BLaER1 treated with 17β-estradiol and CSF1 and Interleukin-3, amounts not matched to agents 10 nM and 100 nM (cell line): ENCODE measurements around the gene DDN.

Experiments used
- H3K27ac ChIP-seq, 11 experiments: shearing (Covaris generic); formaldehyde crosslinking; 2 replicates each; pipeline ENCODE4 v1.8.1; 2022
- H3K27me3 ChIP-seq, 11 experiments: shearing (Covaris generic); formaldehyde crosslinking; 2 replicates each; pipeline ENCODE4 v1.8.1; 2022
- H3K36me3 ChIP-seq, 11 experiments: shearing (Covaris generic); formaldehyde crosslinking; 2 replicates each; pipeline ENCODE4 v1.8.1; 2022
- H3K4me1 ChIP-seq, 10 experiments: shearing (Covaris generic); formaldehyde crosslinking; 2 replicates each; pipeline ENCODE4 v1.8.1; 2022
- H3K4me2 ChIP-seq, 11 experiments: shearing (Covaris generic); formaldehyde crosslinking; 2 replicates each; pipeline ENCODE4 v1.8.1; 2022
- H3K4me3 ChIP-seq, 10 experiments: shearing (Covaris generic); formaldehyde crosslinking; 2 replicates each; pipeline ENCODE4 v1.8.1; 2022
- H3K9ac ChIP-seq, 11 experiments: shearing (Covaris generic); formaldehyde crosslinking; 2 replicates each; pipeline ENCODE4 v1.8.1; 2022
- H3K9me3 ChIP-seq, 11 experiments: shearing (Covaris generic); formaldehyde crosslinking; replicated peaks in 1 of 11; 2 replicates each; pipeline ENCODE4 v1.8.1; 2022
- H4K20me1 ChIP-seq, 11 experiments: shearing (Covaris generic); formaldehyde crosslinking; 2 replicates each; pipeline ENCODE4 v1.8.1; 2022
- Cebpa-rat ChIP-seq, 11 experiments: shearing (Covaris generic); IDR thresholded peaks; 2 replicates each; pipeline ENCODE4 v1.8.1; 2022

The DDN gene

GRCh38 chr12:48969833-48970701, 29.1 kb downstream of the DDN start:
- no peak for TF ChIP-seq Cebpa-rat (IDR thresholded peaks at IDR 0.05)
- H3K9me3 ChIP-seq, result peaks cover 0 to 9% (median 0%) of the 10 kb centered on the region in 11 experiments; a peak in 5 of 22 replicates
- no peak overlapping the region for H3K27ac ChIP-seq
- no peaks in the 10 kb centered on the region for H3K36me3 ChIP-seq
- peak overlapping the region; percentile 7 to 59 (median 41); a peak in 18 of 22 replicates for H3K4me2 ChIP-seq
- peaks cover 34 to 70% (median 54%) of the 10 kb centered on the region in 10 experiments for H3K4me1 ChIP-seq
- H4K20me1 ChIP-seq, result peaks cover 0 to 64% (median 40%) of the 10 kb centered on the region in 11 experiments; a peak in 18 of 22 replicates
- H3K4me3 ChIP-seq, result peak overlapping the region in 2 of 10 experiments; percentile 11 to 24; a peak in 1 of 20 replicates
- H3K27me3 ChIP-seq, result peaks cover 75 to 99% (median 89%) of the 10 kb centered on the region in 11 experiments
- no peak overlapping the region for H3K9ac ChIP-seq

- no peak for TF ChIP-seq Cebpa-rat (IDR thresholded peaks at IDR 0.05)
- H3K9ac ChIP-seq, result no peak overlapping the region
- peak overlapping the region; percentile 7 to 59 (median 41); a peak in 19 of 22 replicates for H3K4me2 ChIP-seq
- H3K9me3 ChIP-seq, result peaks cover 0 to 9% (median 0%) of the 10 kb centered on the region in 11 experiments; a peak in 5 of 22 replicates
- peaks cover 34 to 75% (median 54%) of the 10 kb centered on the region in 10 experiments for H3K4me1 ChIP-seq
- H3K27ac ChIP-seq, result no peak overlapping the region
- peaks cover 67 to 92% (median 81%) of the 10 kb centered on the region in 11 experiments for H3K27me3 ChIP-seq
- peaks cover 0 to 61% (median 40%) of the 10 kb centered on the region in 11 experiments; a peak in 18 of 22 replicates for H4K20me1 ChIP-seq
- H3K4me3 ChIP-seq, result peak overlapping the region in 1 of 10 experiments; percentile 24; a peak in 1 of 20 replicates
- no peaks in the 10 kb centered on the region for H3K36me3 ChIP-seq
Measured at GRCh38 chr12:48969160-48969771, 29.9 kb downstream of the DDN start.

- no peak overlapping the region for H3K4me2 ChIP-seq
- peaks cover 34 to 72% (median 53%) of the 10 kb centered on the region in 10 experiments for H3K4me1 ChIP-seq
- peaks cover 0 to 3% (median 0%) of the 10 kb centered on the region in 11 experiments; a peak in 3 of 22 replicates for H3K9me3 ChIP-seq
- H3K4me3 ChIP-seq, result no peak overlapping the region
- no peaks in the 10 kb centered on the region for H3K36me3 ChIP-seq
- peaks cover 0 to 53% (median 37%) of the 10 kb centered on the region in 11 experiments; a peak in 18 of 22 replicates for H4K20me1 ChIP-seq
- H3K9ac ChIP-seq, result no peak overlapping the region
- H3K27me3 ChIP-seq, result peaks cover 59 to 84% (median 73%) of the 10 kb centered on the region in 11 experiments
- H3K27ac ChIP-seq, result no peak overlapping the region
- no peak for TF ChIP-seq Cebpa-rat (IDR thresholded peaks at IDR 0.05)
Measured at GRCh38 chr12:48968467-48968866, 30.7 kb downstream of the DDN start.

GRCh38 chr12:48967991-48968390, 31.2 kb downstream of the DDN start:
- Histone ChIP-seq H3K4me2 (no peak overlapping the region), H3K4me1 (peaks cover 34 to 67% (median 51%) of the 10 kb centered on the region in 10 experiments)
- TF ChIP-seq Cebpa-rat (IDR thresholded peaks at IDR 0.05), result no peak

GRCh38 chr12:48966177-48966895, 32.8 kb downstream of the DDN start:
- Histone ChIP-seq H3K4me1 (peaks cover 20 to 56% (median 34%) of the 10 kb centered on the region in 10 experiments), H3K36me3 (no peaks in the 10 kb centered on the region), H3K9ac (no peak overlapping the region), H3K27me3 (peaks cover 38 to 63% (median 52%) of the 10 kb centered on the region in 11 experiments), H3K4me3 (no peak overlapping the region), H3K9me3 (no peaks in the 10 kb centered on the region), H3K27ac (no peak overlapping the region), H3K4me2 (peak overlapping the region in 10 of 11 experiments; percentile 5 to 65 (median 36); a peak in 15 of 22 replicates), H4K20me1 (peaks cover 0 to 31% (median 22%) of the 10 kb centered on the region in 11 experiments; a peak in 16 of 22 replicates)
- no peak for TF ChIP-seq Cebpa-rat (IDR thresholded peaks at IDR 0.05)

More at GRCh38 chr12:48967991-48968390, 31.2 kb downstream of the DDN start:
- H4K20me1 ChIP-seq, result peaks cover 0 to 48% (median 37%) of the 10 kb centered on the region in 11 experiments; a peak in 18 of 22 replicates
- H3K36me3 ChIP-seq, result no peaks in the 10 kb centered on the region
- H3K27ac ChIP-seq, result no peak overlapping the region
- H3K9ac ChIP-seq, result no peak overlapping the region
- peaks cover 54 to 80% (median 68%) of the 10 kb centered on the region in 11 experiments for H3K27me3 ChIP-seq
- no peaks in the 10 kb centered on the region for H3K9me3 ChIP-seq
- no peak overlapping the region for H3K4me3 ChIP-seq

GRCh38 chr12:48965298-48965838, 33.8 kb downstream of the DDN start:
- Histone ChIP-seq H3K4me3 (no peak overlapping the region), H3K4me2 (peak overlapping the region in 6 of 11 experiments; percentile 35 to 65 (median 46); a peak in 9 of 22 replicates), H3K9me3 (no peaks in the 10 kb centered on the region), H3K9ac (no peak overlapping the region), H3K27me3 (peaks cover 28 to 53% (median 42%) of the 10 kb centered on the region in 11 experiments), H3K27ac (no peak overlapping the region), H3K36me3 (no peaks in the 10 kb centered on the region), H4K20me1 (peaks cover 0 to 22% (median 12%) of the 10 kb centered on the region in 11 experiments; a peak in 14 of 22 replicates), H3K4me1 (peaks cover 15 to 49% (median 26%) of the 10 kb centered on the region in 10 experiments)
- TF ChIP-seq Cebpa-rat (IDR thresholded peaks at IDR 0.05), result no peak

- Histone ChIP-seq H3K9me3 (no peaks in the 10 kb centered on the region), H3K4me3 (no peak overlapping the region), H3K27ac (no peak overlapping the region), H3K4me1 (peaks cover 8 to 45% (median 21%) of the 10 kb centered on the region in 10 experiments), H3K36me3 (no peaks in the 10 kb centered on the region), H4K20me1 (no peaks in the 10 kb centered on the region; a peak in 1 of 22 replicates), H3K27me3 (peaks cover 0 to 19% (median 9%) of the 10 kb centered on the region in 11 experiments; a peak in 14 of 22 replicates), H3K4me2 (0 out of 22 replicates have a peak overlapping the region, but pooled peaks of 5 of the 11 experiments have one; percentile 0 to 19 (median 10)), H3K9ac (no peak overlapping the region)
- TF ChIP-seq Cebpa-rat (IDR thresholded peaks at IDR 0.05), result no peak
Measured at GRCh38 chr12:48961801-48962200, 37.4 kb downstream of the DDN start.

GRCh38 chr12:48961331-48961730, 37.8 kb downstream of the DDN start:
- Histone ChIP-seq H3K36me3 (no peaks in the 10 kb centered on the region), H3K4me3 (no peak overlapping the region), H3K27me3 (peaks cover 0 to 14% (median 7%) of the 10 kb centered on the region in 11 experiments; a peak in 14 of 22 replicates), H3K4me2 (0 out of 22 replicates have a peak overlapping the region, but pooled peaks of 6 of the 11 experiments have one; percentile 0 to 19 (median 5)), H3K9ac (no peak overlapping the region), H3K27ac (no peak overlapping the region), H4K20me1 (peaks cover 0 to 4% (median 0%) of the 10 kb centered on the region in 11 experiments; a peak in 7 of 22 replicates), H3K9me3 (no peaks in the 10 kb centered on the region), H3K4me1 (peaks cover 9 to 40% (median 18%) of the 10 kb centered on the region in 10 experiments)
- TF ChIP-seq Cebpa-rat (IDR thresholded peaks at IDR 0.05), result no peak
